GM19043 (cell line): Measurements from ENCODE around the gene CCDC148.
"Not testable (repeated sequence)": the region's sequence is repeated elsewhere in the genome, so short reads cannot be mapped to it uniquely, and the experiment has no call there.

Source experiments
- ATAC-seq: cut with Tn5 transposase; IDR thresholded peaks from one replicate; pipeline ENCODE4 v1.9.1; 2021; ENCODE audit warnings: low read depth; ENCODE audit not compliant: unreplicated experiment

CCDC148 gene

GRCh38 chr2:158228943-158229508, 227.5 kb downstream of the CCDC148 start:
- ATAC-seq = no peak

- not testable (repeated sequence) for ATAC-seq
Observed at GRCh38 chr2:158223066-158223465, 233.5 kb downstream of the CCDC148 start.

- no peak for ATAC-seq
Observed at GRCh38 chr2:158221063-158222020, 235.2 kb downstream of the CCDC148 start.

GRCh38 chr2:158217593-158217992, 239.0 kb downstream of the CCDC148 start:
- ATAC-seq = no peak

GRCh38 chr2:158214431-158214830, 242.1 kb downstream of the CCDC148 start:
- ATAC-seq = peak; percentile 65

GRCh38 chr2:158213773-158214172, 242.8 kb downstream of the CCDC148 start:
- no peak for ATAC-seq

- no peak for ATAC-seq
Observed at GRCh38 chr2:158212301-158212700, 244.3 kb downstream of the CCDC148 start.

- ATAC-seq = no peak
Observed at GRCh38 chr2:158211502-158211901, 245.1 kb downstream of the CCDC148 start.

- ATAC-seq = no peak
Observed at GRCh38 chr2:158207354-158207753, 249.2 kb downstream of the CCDC148 start.

- no peak for ATAC-seq
Observed at GRCh38 chr2:158205215-158205614, 251.3 kb downstream of the CCDC148 start.

GRCh38 chr2:158204741-158205165, 251.8 kb downstream of the CCDC148 start:
- no peak for ATAC-seq

- ATAC-seq = no peak
Observed at GRCh38 chr2:158202161-158202815, 254.3 kb downstream of the CCDC148 start.

GRCh38 chr2:158199928-158200650, 256.5 kb downstream of the CCDC148 start:
- ATAC-seq = no peak

GRCh38 chr2:158197940-158198339, 258.6 kb downstream of the CCDC148 start:
- no peak for ATAC-seq

GRCh38 chr2:158194229-158194628, 262.3 kb downstream of the CCDC148 start:
- ATAC-seq = no peak

- ATAC-seq = no peak
Observed at GRCh38 chr2:158192515-158193443, 263.8 kb downstream of the CCDC148 start.

GRCh38 chr2:158191076-158191895, 265.3 kb downstream of the CCDC148 start:
- peak; percentile 76 for ATAC-seq

GRCh38 chr2:158189526-158189925, 267.0 kb downstream of the CCDC148 start:
- peak; percentile 43 for ATAC-seq

GRCh38 chr2:158187908-158188307, 268.6 kb downstream of the CCDC148 start:
- no peak for ATAC-seq
